NCI-H2227 treated with DMSO at 0.1 percent for 48 hours (cell line): ENCODE measurements around the gene ARHGAP26.

Experiments
- DNase-seq: peaks from one replicate; lab custom pipeline; 2025; lab: John Stamatoyannopoulos, UW

ARHGAP26 gene

GRCh38 chr5:142769793-142770649, at the start of gene ARHGAP26:
Gene ARHGAP26 (plus strand): TSS chr5:142770377. CDS start chr5:142770762, 385 bp downstream.
- DNase-seq = peak; percentile 87

GRCh38 chr5:142720641-142721271, 49.4 kb upstream of the ARHGAP26 start:
- no peak for DNase-seq

GRCh38 chr5:142722146-142722545, 48.0 kb upstream of the ARHGAP26 start:
- no peak for DNase-seq

- DNase-seq = no peak
Measured at GRCh38 chr5:142722896-142723295, 47.3 kb upstream of the ARHGAP26 start.

GRCh38 chr5:142724821-142725220, 45.4 kb upstream of the ARHGAP26 start:
- no peak for DNase-seq

GRCh38 chr5:142725231-142726187, 44.7 kb upstream of the ARHGAP26 start:
- DNase-seq = no peak

- DNase-seq = no peak
Measured at GRCh38 chr5:142726188-142726731, 43.9 kb upstream of the ARHGAP26 start.

- DNase-seq = no peak
Measured at GRCh38 chr5:142727735-142728047, 42.5 kb upstream of the ARHGAP26 start.

GRCh38 chr5:142735323-142736246, 34.6 kb upstream of the ARHGAP26 start:
- no peak for DNase-seq

GRCh38 chr5:142736247-142736632, 33.9 kb upstream of the ARHGAP26 start:
- no peak for DNase-seq

- no peak for DNase-seq
Measured at GRCh38 chr5:142737179-142737578, 33.0 kb upstream of the ARHGAP26 start.

- no peak for DNase-seq
Measured at GRCh38 chr5:142740474-142741242, 29.5 kb upstream of the ARHGAP26 start.

GRCh38 chr5:142743592-142744441, 26.4 kb upstream of the ARHGAP26 start:
- DNase-seq = no peak

- no peak for DNase-seq
Measured at GRCh38 chr5:142745268-142745667, 24.9 kb upstream of the ARHGAP26 start.

- DNase-seq = no peak
Measured at GRCh38 chr5:142746532-142747433, 23.4 kb upstream of the ARHGAP26 start.

GRCh38 chr5:142748132-142748531, 22.0 kb upstream of the ARHGAP26 start:
- DNase-seq = no peak

- DNase-seq = no peak
Measured at GRCh38 chr5:142748568-142749249, 21.5 kb upstream of the ARHGAP26 start.

GRCh38 chr5:142749321-142749720, 20.9 kb upstream of the ARHGAP26 start:
- DNase-seq = no peak
